Stomach (tissue), 4 donors: ENCODE results near the gene PAN3.

ENCODE experiments used
- CTCF ChIP-seq, 7 experiments: fragments of 450-650 bp in 4 of 7; fragments of 200-600 bp in 3 of 7; sonication (generic) in 3 of 7; IDR thresholded peaks; one replicate each; pipeline ENCODE4 v1.5.1; 2016 to 2019; ENCODE audit warnings: antibody characterized with exemption in 7 of 7, control low read depth in 2 of 7, mild to moderate bottlenecking in 1 of 7
- POLR2A ChIP-seq, 4 donors: fragments of 450-650 bp; IDR thresholded peaks; one replicate each; pipeline ENCODE4 v1.6.1; 2016; ENCODE audit warnings: antibody characterized with exemption in 4 of 4, control low read depth in 2 of 4, mild to moderate bottlenecking in 1 of 4, moderate library complexity in 1 of 4

GRCh38 chr13:28248080-28248479 lies 109.7 kb downstream of the PAN3 start:
- TF ChIP-seq CTCF (IDR thresholded peaks at IDR 0.05) (no peak), POLR2A (IDR thresholded peaks at IDR 0.05) (no peak)
